IMR-90 (cell line): ENCODE results near the gene SLC13A5. TPM values are rescaled to one million over a fixed set of nuclear protein-coding genes. Genes with fewer than 3 reads are reported as not detected.

Source experiments
- ATAC-seq: fragments of 200-7000 bp; cut with Tn5 transposase; 2 replicates; pipeline ENCODE4 v1.9.1; 2020; ENCODE audit warnings: low read depth, mild to moderate bottlenecking, moderate library complexity
- BruUV-seq: library from RNA; stranded (reverse); fragments of 400-500 nt; replicated peaks from 2 replicates; lab custom pipeline; 2021; lab: Mats Ljungman, UMichigan
- CTCF ChIA-PET: fragments of 300-600 bp; formaldehyde crosslinking; extraction: SDS; loops from one replicate; lab custom pipeline; 2021; ENCODE audit warnings: antibody characterized with exemption; lab: Yijun Ruan, JAX
- POLR2A ChIA-PET: fragments of 300-600 bp; sonication (Branson Sonifier 250); formaldehyde crosslinking; loops from one replicate; lab custom pipeline; 2022; ENCODE audit warnings: antibody characterized with exemption; ENCODE audit not compliant: unreplicated experiment; lab: Charles Lee
- DNase-seq: peaks from one replicate; pipeline ENCODE4 v3.0.0; 2013
- H2AFZ ChIP-seq: replicated peaks from 2 replicates; pipeline ENCODE3; 2013; ENCODE audit warnings: low read length, mild to moderate bottlenecking; ENCODE audit not compliant: poor library complexity
- H2AK5ac ChIP-seq: 2 replicates; pipeline ENCODE4 v1.6.1; 2013; ENCODE audit warnings: low read depth, low read length, inconsistent platforms
- H2AK9ac ChIP-seq: replicated peaks from 2 replicates; pipeline ENCODE3; 2013; ENCODE audit warnings: mild to moderate bottlenecking, low read depth, low read length, moderate library complexity; ENCODE audit not compliant: poor library complexity
- H2BK120ac ChIP-seq: 2 replicates; pipeline ENCODE4 v1.6.1; 2013; ENCODE audit warnings: low read depth, low read length, inconsistent platforms
- H2BK15ac ChIP-seq: 3 replicates; pipeline ENCODE4 v1.6.1; 2013; ENCODE audit warnings: low read depth, low read length, inconsistent platforms
- H2BK20ac ChIP-seq: 2 replicates; pipeline ENCODE4 v1.6.1; 2013; ENCODE audit warnings: low read depth, mild to moderate bottlenecking, inconsistent platforms, low read length, moderate library complexity
- H2BK5ac ChIP-seq: 2 replicates; pipeline ENCODE4 v1.6.1; 2013; ENCODE audit warnings: mild to moderate bottlenecking, low read depth, low read length, inconsistent platforms; ENCODE audit not compliant: poor library complexity, severe bottlenecking
- H3K14ac ChIP-seq: replicated peaks from 2 replicates; pipeline ENCODE4 v1.6.1; 2013; ENCODE audit warnings: low read depth, low read length, inconsistent platforms
- H3K18ac ChIP-seq: 2 replicates; pipeline ENCODE4 v1.6.1; 2013; ENCODE audit warnings: low read depth, low read length, control low read depth
- H3K23ac ChIP-seq: 2 replicates; pipeline ENCODE4 v1.6.1; 2013; ENCODE audit warnings: low read depth, low read length, inconsistent platforms
- H3K27ac ChIP-seq: 2 replicates; pipeline ENCODE4 v1.5.1; 2013; ENCODE audit warnings: mild to moderate bottlenecking, control low read depth, low read length; ENCODE audit not compliant: insufficient read depth
- H3K27me3 ChIP-seq: 2 replicates; pipeline ENCODE4 v1.6.1; 2013; ENCODE audit warnings: low read length; ENCODE audit not compliant: control insufficient read depth, insufficient read depth
- H3K36me3 ChIP-seq: 2 replicates; pipeline ENCODE4 v1.6.1; 2013; ENCODE audit warnings: low read length, mixed read lengths; ENCODE audit not compliant: control insufficient read depth, insufficient read depth
- H3K4ac ChIP-seq: 2 replicates; pipeline ENCODE4 v1.6.1; 2013; ENCODE audit warnings: low read depth, low read length, inconsistent platforms
- H3K4me1 ChIP-seq: 2 replicates; pipeline ENCODE4 v1.6.1; 2013; ENCODE audit warnings: low read length, mixed read lengths; ENCODE audit not compliant: control insufficient read depth, insufficient read depth
- H3K4me2 ChIP-seq: 2 replicates; pipeline ENCODE4 v1.6.1; 2013; ENCODE audit warnings: low read depth, mild to moderate bottlenecking, control low read depth, low read length, moderate library complexity
- H3K4me3 ChIP-seq: 2 replicates; pipeline ENCODE4 v1.5.1; 2013; ENCODE audit warnings: low read depth, mild to moderate bottlenecking, control low read depth, low read length, moderate library complexity; ENCODE audit not compliant: insufficient read depth
- H3K56ac ChIP-seq: 2 replicates; pipeline ENCODE4 v1.6.1; 2013; ENCODE audit warnings: low read length, inconsistent platforms; ENCODE audit not compliant: insufficient read depth; ENCODE audit errors: extremely low read depth
- H3K79me1 ChIP-seq, 2 experiments: 2 replicates each; pipeline ENCODE4 v1.6.1; 2013; ENCODE audit warnings: low read length in 2 of 2, inconsistent platforms in 1 of 2, low read depth in 1 of 2
- H3K9ac ChIP-seq: 2 replicates; pipeline ENCODE4 v1.6.1; 2013; ENCODE audit warnings: low read depth, low read length, control low read depth
- H3K9me1 ChIP-seq: 2 replicates; pipeline ENCODE4 v1.6.1; 2013; ENCODE audit warnings: low read length, inconsistent platforms; ENCODE audit not compliant: insufficient read depth
- H3K9me3 ChIP-seq: 2 replicates; pipeline ENCODE4 v1.6.1; 2013; ENCODE audit warnings: low read length; ENCODE audit not compliant: control insufficient read depth, insufficient read depth
- H4K20me1 ChIP-seq: 2 replicates; pipeline ENCODE4 v1.6.1; 2013; ENCODE audit warnings: low read length, inconsistent platforms; ENCODE audit not compliant: insufficient read depth
- H4K5ac ChIP-seq: 2 replicates; pipeline ENCODE4 v1.6.1; 2013; ENCODE audit warnings: mild to moderate bottlenecking, low read depth, low read length, control low read depth
- H4K8ac ChIP-seq, 2 experiments: 2 replicates each; pipeline ENCODE4 v1.6.1; 2013; ENCODE audit warnings: low read depth in 2 of 2, low read length in 2 of 2, control low read depth in 1 of 2, inconsistent platforms in 1 of 2
- H4K91ac ChIP-seq: 2 replicates; pipeline ENCODE4 v1.6.1; 2013; ENCODE audit warnings: low read depth, low read length, inconsistent platforms; ENCODE audit not compliant: insufficient read depth
- CEBPB ChIP-seq: IDR thresholded peaks from 2 replicates; pipeline ENCODE4 v1.6.1; 2012; ENCODE audit warnings: low read depth, low read length, improper control_type of control experiment
- CHD1 ChIP-seq: IDR thresholded peaks from 2 replicates; pipeline ENCODE4 v1.6.1; 2012; ENCODE audit warnings: low read depth, low read length, improper control_type of control experiment
- FOS ChIP-seq: fragments of 150-350 bp; IDR thresholded peaks from 2 replicates; pipeline ENCODE4 v1.6.1; 2016; ENCODE audit warnings: low read depth, low read length
- POLR2A ChIP-seq: IDR thresholded peaks from 2 replicates; pipeline ENCODE4 v1.6.1; 2012; ENCODE audit warnings: mild to moderate bottlenecking, low read depth, low read length
- RAD21 ChIP-seq: IDR thresholded peaks from 2 replicates; pipeline ENCODE4 v1.6.1; 2012; ENCODE audit warnings: low read length, improper control_type of control experiment
- RCOR1 ChIP-seq: IDR thresholded peaks from 2 replicates; pipeline ENCODE4 v1.6.1; 2012; ENCODE audit warnings: mild to moderate bottlenecking, low read length, improper control_type of control experiment; ENCODE audit not compliant: insufficient replicate concordance
- SMC3 ChIP-seq: fragments of 150-350 bp; IDR thresholded peaks from 2 replicates; pipeline ENCODE4 v1.6.1; 2016; ENCODE audit warnings: low read depth, mild to moderate bottlenecking, antibody characterized with exemption, low read length, moderate library complexity
- WGBS, 2 experiments: methylation state at CpG; one replicate each; pipeline versions ENCODE4 v1.1.5 to v1.1.7; 2013; ENCODE audit warnings: missing lambda C conversion rate in 2 of 2; ENCODE audit not compliant: insufficient read length in 1 of 2; ENCODE audit errors: extremely low coverage in 2 of 2; 5-methylcytosine and 5-hydroxymethylcytosine counted together
- dilution Hi-C: fragments of 300-500 bp; cut with HindIII; formaldehyde crosslinking; loops from one replicate; pipeline ENCODE4 v1.14.3; 2018; ENCODE audit warnings: low sequenced_read_pairs; ENCODE audit not compliant: unreplicated experiment
- in situ Hi-C: fragments of 300-500 bp; cut with MboI; formaldehyde crosslinking; loops from 3 replicates; pipeline ENCODE4 v1.14.3; 2019; ENCODE audit warnings: low sequenced_read_pairs, inconsistent platforms, mixed read lengths
- intact Hi-C: fragments of 100-400 bp; cut with micrococcal nuclease; formaldehyde crosslinking; loops from 2 replicates; pipeline ENCODE4 v1.10.0; 2022
- polyA plus RNA-seq, 3 experiments: library from polyadenylated mRNA; depleted of rRNA; stranded (reverse); fragments of >200 nt; gene quantifications; 2 replicates each; pipeline ENCODE4 v1.2.3, GENCODE V29; 2012; ENCODE audit warnings: low replicate concordance in 1 of 3
- total RNA-seq: library from RNA; depleted of rRNA; stranded (reverse); fragments of >200 nt; gene quantifications from 2 replicates; pipeline ENCODE4 v1.2.3, GENCODE V29; 2012
- TF ChIP-seq, protein P1 (sequence below): fragments of 150-350 bp; IDR thresholded peaks from 2 replicates; pipeline ENCODE4 v1.6.1; 2016; ENCODE audit warnings: low read depth, mild to moderate bottlenecking, low read length, moderate library complexity, borderline replicate concordance

SLC13A5 gene
- total and polyA plus RNA-seq, 2 of the 4 experiments (the other 2 are of a cell fraction), result not detected

DNA sequence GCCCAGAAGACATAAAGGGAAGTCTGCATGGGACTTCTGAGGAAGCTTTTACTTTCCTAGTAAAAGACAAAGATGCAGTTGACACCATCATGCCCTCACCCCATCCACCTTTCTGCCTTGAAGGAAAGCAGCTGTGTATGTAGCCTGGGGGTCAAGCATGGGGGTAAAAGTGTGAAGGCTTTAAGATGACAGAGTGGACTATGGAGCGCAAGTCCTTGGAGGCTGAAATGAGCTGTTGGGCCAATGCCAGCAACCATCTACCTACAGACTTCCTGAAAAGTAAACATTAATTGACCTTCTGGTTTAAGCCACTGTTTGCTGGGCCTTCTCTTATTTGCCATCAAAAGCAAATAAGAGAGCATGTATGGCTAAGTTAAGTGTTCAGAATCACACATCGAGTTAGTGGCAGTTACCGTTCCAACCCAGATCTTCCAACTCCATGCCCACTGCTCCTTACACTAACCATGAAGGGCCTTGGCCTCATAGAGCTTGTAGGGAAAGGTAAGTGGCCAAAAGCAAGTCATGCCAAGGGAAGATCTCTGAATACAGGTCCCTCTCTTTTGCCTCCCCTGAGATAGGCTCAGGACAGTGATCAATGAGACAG lies 30.0 kb downstream of the SLC13A5 start:
- no peak for TF ChIP-seq RAD21
- no peak for TF ChIP-seq CEBPB
- TF ChIP-seq POLR2A, result no peak
- no peak for TF ChIP-seq SMC3
- no peak for TF ChIP-seq CHD1
- TF ChIP-seq, protein P1, sequence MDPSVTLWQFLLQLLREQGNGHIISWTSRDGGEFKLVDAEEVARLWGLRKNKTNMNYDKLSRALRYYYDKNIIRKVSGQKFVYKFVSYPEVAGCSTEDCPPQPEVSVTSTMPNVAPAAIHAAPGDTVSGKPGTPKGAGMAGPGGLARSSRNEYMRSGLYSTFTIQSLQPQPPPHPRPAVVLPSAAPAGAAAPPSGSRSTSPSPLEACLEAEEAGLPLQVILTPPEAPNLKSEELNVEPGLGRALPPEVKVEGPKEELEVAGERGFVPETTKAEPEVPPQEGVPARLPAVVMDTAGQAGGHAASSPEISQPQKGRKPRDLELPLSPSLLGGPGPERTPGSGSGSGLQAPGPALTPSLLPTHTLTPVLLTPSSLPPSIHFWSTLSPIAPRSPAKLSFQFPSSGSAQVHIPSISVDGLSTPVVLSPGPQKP, result no peak
- no peak for TF ChIP-seq RCOR1
- TF ChIP-seq FOS, result no peak
- no peaks in the 10 kb centered on the region for H4K20me1 ChIP-seq
- no peak overlapping the region for H2BK15ac ChIP-seq
- H3K27ac ChIP-seq, result no peak overlapping the region
- no peak overlapping the region for H3K9ac ChIP-seq
- in situ Hi-C loops (no loop called here), intact Hi-C loops (no loop called here), dilution Hi-C loops (no loop called here)
- no peaks in the 10 kb centered on the region for H3K9me1 ChIP-seq
- no peak overlapping the region for H3K4me3 ChIP-seq
- H2AK9ac ChIP-seq, result no peak overlapping the region
- ATAC-seq (no peak), DNase-seq (no peak)
- no peak overlapping the region for H2BK5ac ChIP-seq
- peaks cover 9% of the 10 kb centered on the region for H3K27me3 ChIP-seq
- WGBS, 2 experiments, result no CpG with 5 or more reads among the region's 3 CpGs
- no peak overlapping the region for H3K4ac ChIP-seq
- H3K23ac ChIP-seq, result no peak overlapping the region
- no peak overlapping the region for H4K5ac ChIP-seq
- H3K14ac ChIP-seq, result no peak overlapping the region
- H2AFZ ChIP-seq, result no peak overlapping the region
- H3K9me3 ChIP-seq, result no peaks in the 10 kb centered on the region
- H2BK20ac ChIP-seq, result no peak overlapping the region
- no peak overlapping the region for H2BK120ac ChIP-seq
- CTCF ChIA-PET, result no interaction called here
- no peak overlapping the region for H2AK5ac ChIP-seq
- no peaks in the 10 kb centered on the region for H3K36me3 ChIP-seq
- no TSS peak for BruUV-seq
- no peak overlapping the region for H3K4me2 ChIP-seq
- no peak overlapping the region for H4K91ac ChIP-seq
- no peak overlapping the region for H3K56ac ChIP-seq
- POLR2A ChIA-PET, result no interaction called here
- H3K79me1 ChIP-seq, result no peaks in the 10 kb centered on the region
- no peak overlapping the region for H3K18ac ChIP-seq
- H4K8ac ChIP-seq, result no peak overlapping the region
- no peaks in the 10 kb centered on the region for H3K4me1 ChIP-seq
